SK-N-SH (cell line): ENCODE data around the gene PAEP. TPM values are rescaled to one million over a fixed set of nuclear protein-coding genes. Genes with fewer than 3 reads are reported as not detected.

ENCODE experiments used
- CTCF ChIA-PET: fragments of 300-600, 350-600 bp; formaldehyde crosslinking; extraction: SDS; loops from one replicate; lab custom pipeline; 2021; lab: Yijun Ruan, JAX
- POLR2A ChIA-PET: fragments of 350-600 bp; sonication (Branson Sonifier 250); formaldehyde crosslinking; extraction: SDS; loops from one replicate; lab custom pipeline; 2020; ENCODE audit warnings: antibody characterized with exemption, inconsistent platforms; lab: Yijun Ruan, JAX
- DNase-seq: peaks from one replicate; pipeline ENCODE4 v3.0.0; 2012
- H2AFZ ChIP-seq: fragments of 200-600 bp; sonication (generic); 2 replicates; pipeline ENCODE4 v1.8.1; 2016; ENCODE audit warnings: antibody characterized with exemption, mild to moderate bottlenecking, low read depth
- H3F3A ChIP-seq: fragments of 200-600 bp; sonication (generic); replicated peaks from 2 replicates; pipeline ENCODE3; 2016; ENCODE audit warnings: antibody characterized with exemption, mild to moderate bottlenecking; ENCODE audit not compliant: insufficient read depth
- H3K27ac ChIP-seq, 2 experiments: fragments of 200-500 bp in 1 of 2; fragments of 200-600 bp in 1 of 2; sonication (Bioruptor generic) in 1 of 2; sonication (generic), shearing (Covaris generic) in 1 of 2; 2 replicates each; pipeline versions ENCODE4 v1.5.1 to v1.6.1; 2014 to 2016; ENCODE audit warnings: low read depth in 2 of 2, inconsistent platforms in 1 of 2, low read length in 1 of 2, mild to moderate bottlenecking in 1 of 2, mixed read lengths in 1 of 2
- H3K27me3 ChIP-seq: fragments of 200-600 bp; sonication (generic), shearing (Covaris generic); 2 replicates; pipeline ENCODE4 v1.6.1; 2016; ENCODE audit warnings: mixed run types; ENCODE audit not compliant: insufficient read depth
- H3K36me3 ChIP-seq, 2 experiments: fragments of 200-500 bp in 1 of 2; fragments of 200-600 bp in 1 of 2; sonication (Bioruptor generic) in 1 of 2; sonication (generic) in 1 of 2; replicated peaks in 1 of 2; 2 replicates each; pipeline versions ENCODE3 to v1.5.1; 2014 to 2016; ENCODE audit warnings: low read length in 1 of 2, mild to moderate bottlenecking in 1 of 2; ENCODE audit not compliant: insufficient read depth in 2 of 2, control insufficient read depth in 1 of 2
- H3K4me1 ChIP-seq, 2 experiments: fragments of 200-500 bp in 1 of 2; fragments of 200-600 bp in 1 of 2; sonication (Bioruptor generic) in 1 of 2; sonication (generic), shearing (Covaris generic) in 1 of 2; 2 replicates each; pipeline versions ENCODE4 v1.5.1 to v1.6.1; 2014 to 2016; ENCODE audit warnings: low read depth in 1 of 2, low read length in 1 of 2, mixed run types in 1 of 2; ENCODE audit not compliant: insufficient read depth in 2 of 2, control insufficient read depth in 1 of 2
- H3K4me2 ChIP-seq: fragments of 200-600 bp; sonication (generic), shearing (Covaris generic); 2 replicates; pipeline ENCODE4 v1.6.1; 2017; ENCODE audit warnings: mixed run types
- H3K4me3 ChIP-seq, 2 experiments: fragments of 200-500 bp in 1 of 2; fragments of 200-600 bp in 1 of 2; sonication (Bioruptor generic) in 1 of 2; sonication (generic), shearing (Covaris generic) in 1 of 2; 2 replicates each; pipeline versions ENCODE4 v1.5.1 to v1.8.1; 2014 to 2016; ENCODE audit warnings: low read depth in 2 of 2, inconsistent platforms in 1 of 2, low read length in 1 of 2, mild to moderate bottlenecking in 1 of 2, mixed read lengths in 1 of 2, moderate library complexity in 1 of 2
- H3K79me2 ChIP-seq: fragments of 200-600 bp; sonication (generic); 2 replicates; pipeline ENCODE4 v1.8.1; 2017; ENCODE audit warnings: mild to moderate bottlenecking; ENCODE audit not compliant: insufficient read depth
- H3K9ac ChIP-seq: fragments of 200-600 bp; sonication (generic); 2 replicates; pipeline ENCODE4 v1.6.1; 2017; ENCODE audit warnings: mixed run types
- H3K9me2 ChIP-seq: fragments of 200-600 bp; sonication (generic); 2 replicates; pipeline ENCODE4 v1.6.1; 2017; ENCODE audit warnings: mixed run types
- H3K9me3 ChIP-seq: fragments of 200-600 bp; sonication (generic); 2 replicates; pipeline ENCODE4 v1.6.1; 2017; ENCODE audit warnings: mixed run types, mild to moderate bottlenecking, moderate library complexity
- H4K20me1 ChIP-seq: fragments of 200-600 bp; sonication (generic); 2 replicates; pipeline ENCODE4 v1.6.1; 2017; ENCODE audit warnings: mild to moderate bottlenecking, mixed run types; ENCODE audit not compliant: insufficient read depth
- GABPA ChIP-seq: IDR thresholded peaks from 2 replicates; pipeline ENCODE4 v1.4.0; 2012; ENCODE audit warnings: low read depth, mild to moderate bottlenecking
- JUND ChIP-seq: IDR thresholded peaks from 2 replicates; pipeline ENCODE4 v1.4.0; 2012
- MXI1 ChIP-seq: IDR thresholded peaks from 2 replicates; pipeline ENCODE4 v1.6.1; 2012; ENCODE audit warnings: mild to moderate bottlenecking, low read depth, low read length, improper control_type of control experiment
- POLR2AphosphoS5 ChIP-seq: IDR thresholded peaks from 2 replicates; pipeline ENCODE4 v1.6.1; 2012; ENCODE audit warnings: low read depth, low read length
- RCOR1 ChIP-seq: fragments of 150-350 bp; IDR thresholded peaks from 2 replicates; pipeline ENCODE4 v1.6.1; 2017; ENCODE audit warnings: antibody characterized with exemption, low read length
- TAF1 ChIP-seq: IDR thresholded peaks from 2 replicates; pipeline ENCODE4 v1.6.1; 2012; ENCODE audit warnings: low read depth, mild to moderate bottlenecking, low read length, moderate library complexity, borderline replicate concordance
- TEAD4 ChIP-seq: IDR thresholded peaks from 2 replicates; pipeline ENCODE4 v1.4.0; 2012; ENCODE audit warnings: mild to moderate bottlenecking, borderline replicate concordance; ENCODE audit not compliant: insufficient read depth
- WGBS: methylation state at CpG from one replicate; pipeline ENCODE4 v1.1.6; 2017; ENCODE audit warnings: low lambda C conversion rate; 5-methylcytosine and 5-hydroxymethylcytosine counted together
- polyA plus RNA-seq, 3 experiments: library from polyadenylated mRNA; depleted of rRNA; stranded (reverse); fragments of >200 nt; gene quantifications; 2 replicates each; pipeline ENCODE4 v1.2.3, GENCODE V29; 2012
- TF ChIP-seq, protein P1 (sequence below): IDR thresholded peaks from 2 replicates; pipeline ENCODE4 v1.4.0; 2012; ENCODE audit warnings: low read depth, borderline replicate concordance
- TF ChIP-seq, protein P2 (sequence below): fragments of 150-350 bp; IDR thresholded peaks from 2 replicates; pipeline ENCODE4 v1.6.1; 2016; ENCODE audit warnings: mild to moderate bottlenecking, low read depth, low read length
- TF ChIP-seq, protein P3 (sequence below): IDR thresholded peaks from 2 replicates; pipeline ENCODE4 v1.4.0; 2012; ENCODE audit warnings: low read depth, borderline replicate concordance

PAEP gene
- polyA plus RNA-seq, 1 of the 3 experiments (the other 2 are of a cell fraction) = 0.08 TPM

DNA sequence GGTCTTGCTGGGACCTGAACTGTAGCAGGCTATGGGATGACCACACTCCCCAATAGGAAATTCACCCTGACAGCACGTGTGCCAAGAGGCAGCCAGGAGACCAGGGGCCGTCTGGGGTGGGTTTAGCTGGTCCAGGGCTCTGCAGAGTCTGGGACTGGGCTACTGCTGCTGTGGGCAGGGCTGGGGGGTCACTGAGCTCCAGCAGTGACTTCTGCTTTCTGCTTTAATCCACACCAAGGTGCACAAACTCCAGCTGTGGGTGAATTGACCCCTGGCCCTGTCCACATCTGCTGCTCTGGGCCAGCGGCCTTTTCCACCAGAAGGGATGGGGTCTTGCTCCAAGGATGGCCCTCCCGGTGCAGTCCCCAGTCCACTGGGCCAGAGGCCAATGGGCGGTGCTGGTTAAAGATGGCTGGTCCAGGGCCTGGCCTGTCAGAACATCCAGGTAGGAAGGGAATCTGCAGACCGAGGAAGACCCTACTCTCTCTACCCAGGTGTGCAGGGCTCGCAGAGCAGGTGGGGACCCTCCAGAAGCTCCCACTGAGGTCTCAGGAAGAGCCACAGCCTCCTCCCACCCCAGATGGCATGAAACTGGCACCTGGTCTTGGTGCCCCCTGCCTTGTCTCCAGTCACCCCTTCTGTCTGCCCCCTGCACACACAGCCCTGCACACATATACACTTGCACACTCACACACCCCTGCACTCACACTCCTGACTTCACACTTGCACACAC, 49.8 kb downstream of the PAEP start:
- TF ChIP-seq, protein P1, sequence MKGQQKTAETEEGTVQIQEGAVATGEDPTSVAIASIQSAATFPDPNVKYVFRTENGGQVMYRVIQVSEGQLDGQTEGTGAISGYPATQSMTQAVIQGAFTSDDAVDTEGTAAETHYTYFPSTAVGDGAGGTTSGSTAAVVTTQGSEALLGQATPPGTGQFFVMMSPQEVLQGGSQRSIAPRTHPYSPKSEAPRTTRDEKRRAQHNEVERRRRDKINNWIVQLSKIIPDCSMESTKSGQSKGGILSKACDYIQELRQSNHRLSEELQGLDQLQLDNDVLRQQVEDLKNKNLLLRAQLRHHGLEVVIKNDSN = no peak
- TF ChIP-seq POLR2AphosphoS5 = no peak
- TF ChIP-seq, protein P2, sequence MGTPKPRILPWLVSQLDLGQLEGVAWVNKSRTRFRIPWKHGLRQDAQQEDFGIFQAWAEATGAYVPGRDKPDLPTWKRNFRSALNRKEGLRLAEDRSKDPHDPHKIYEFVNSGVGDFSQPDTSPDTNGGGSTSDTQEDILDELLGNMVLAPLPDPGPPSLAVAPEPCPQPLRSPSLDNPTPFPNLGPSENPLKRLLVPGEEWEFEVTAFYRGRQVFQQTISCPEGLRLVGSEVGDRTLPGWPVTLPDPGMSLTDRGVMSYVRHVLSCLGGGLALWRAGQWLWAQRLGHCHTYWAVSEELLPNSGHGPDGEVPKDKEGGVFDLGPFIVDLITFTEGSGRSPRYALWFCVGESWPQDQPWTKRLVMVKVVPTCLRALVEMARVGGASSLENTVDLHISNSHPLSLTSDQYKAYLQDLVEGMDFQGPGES = no peak
- no peak for TF ChIP-seq JUND
- no peak for TF ChIP-seq TAF1
- TF ChIP-seq, protein P3, sequence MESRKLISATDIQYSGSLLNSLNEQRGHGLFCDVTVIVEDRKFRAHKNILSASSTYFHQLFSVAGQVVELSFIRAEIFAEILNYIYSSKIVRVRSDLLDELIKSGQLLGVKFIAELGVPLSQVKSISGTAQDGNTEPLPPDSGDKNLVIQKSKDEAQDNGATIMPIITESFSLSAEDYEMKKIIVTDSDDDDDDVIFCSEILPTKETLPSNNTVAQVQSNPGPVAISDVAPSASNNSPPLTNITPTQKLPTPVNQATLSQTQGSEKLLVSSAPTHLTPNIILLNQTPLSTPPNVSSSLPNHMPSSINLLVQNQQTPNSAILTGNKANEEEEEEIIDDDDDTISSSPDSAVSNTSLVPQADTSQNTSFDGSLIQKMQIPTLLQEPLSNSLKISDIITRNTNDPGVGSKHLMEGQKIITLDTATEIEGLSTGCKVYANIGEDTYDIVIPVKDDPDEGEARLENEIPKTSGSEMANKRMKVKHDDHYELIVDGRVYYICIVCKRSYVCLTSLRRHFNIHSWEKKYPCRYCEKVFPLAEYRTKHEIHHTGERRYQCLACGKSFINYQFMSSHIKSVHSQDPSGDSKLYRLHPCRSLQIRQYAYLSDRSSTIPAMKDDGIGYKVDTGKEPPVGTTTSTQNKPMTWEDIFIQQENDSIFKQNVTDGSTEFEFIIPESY = no peak
- TF ChIP-seq MXI1 = no peak
- POLR2A ChIA-PET = no interaction called here
- H3K9ac ChIP-seq = no peak overlapping the region
- no peak for DNase-seq
- no peaks in the 10 kb centered on the region for H3F3A ChIP-seq
- H3K36me3 ChIP-seq = no peaks in the 10 kb centered on the region
- H3K79me2 ChIP-seq = no peaks in the 10 kb centered on the region
- peaks cover 0 to 18% of the 10 kb centered on the region in 2 experiments; a peak in 1 of 4 replicates for H3K4me1 ChIP-seq
- no peaks in the 10 kb centered on the region for H3K27me3 ChIP-seq
- no peak overlapping the region for H2AFZ ChIP-seq
- H3K4me2 ChIP-seq = no peak overlapping the region
- H3K4me3 ChIP-seq = no peak overlapping the region
- WGBS = 60% methylated on average over 1 of the region's 7 CpGs
- H3K9me2 ChIP-seq = no peaks in the 10 kb centered on the region
- no peaks in the 10 kb centered on the region for H4K20me1 ChIP-seq
- CTCF ChIA-PET = interaction anchor here (0.9 kb wide), 1 partner anchor 36 kb away, joined by 3 read pairs; no protein-coding TSS in a partner anchor
- no peak overlapping the region for H3K27ac ChIP-seq
- H3K9me3 ChIP-seq = no peaks in the 10 kb centered on the region

DNA sequence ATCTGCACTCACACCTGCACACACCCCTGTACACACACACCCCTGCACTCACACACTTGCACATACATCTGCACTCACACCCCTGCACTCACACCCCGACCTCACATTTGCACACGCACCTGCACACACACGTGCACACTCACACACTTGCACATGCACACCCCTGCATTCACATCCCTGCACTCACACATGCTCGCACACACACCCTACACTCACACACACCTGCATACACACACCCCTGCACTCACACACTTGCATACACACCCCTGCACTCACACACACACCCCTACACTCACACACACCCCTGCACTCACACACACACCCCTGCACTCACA, 50.3 kb downstream of the PAEP start:
- WGBS = 6% methylated on average over 4 of the region's 4 CpGs
- Histone ChIP-seq H3K4me2 (no peak overlapping the region), H3K36me3 (no peaks in the 10 kb centered on the region), H4K20me1 (no peaks in the 10 kb centered on the region), H3K79me2 (no peaks in the 10 kb centered on the region), H3K27ac (no peak overlapping the region), H3K9ac (no peak overlapping the region), H2AFZ (no peak overlapping the region), H3F3A (no peaks in the 10 kb centered on the region), H3K9me3 (no peaks in the 10 kb centered on the region), H3K4me3 (no peak overlapping the region), H3K9me2 (no peaks in the 10 kb centered on the region), H3K27me3 (no peaks in the 10 kb centered on the region), H3K4me1 (peaks cover 0 to 18% of the 10 kb centered on the region in 2 experiments; a peak in 1 of 4 replicates)
- DNase-seq = no peak
- TF ChIP-seq GABPA (no peak), TEAD4 (no peak), RCOR1 (no peak), TAF1 (no peak)
- TF ChIP-seq, protein P2 = no peak
- POLR2A ChIA-PET = no interaction called here
- CTCF ChIA-PET = interaction anchor here (4.6 kb wide), 1 partner anchor 8 kb away, joined by 44 read pairs; no protein-coding TSS in a partner anchor
